Astrocyte (in vitro differentiated cells and primary cell): ENCODE measurements around the gene SCCPDH. TPM values are rescaled to one million over a fixed set of nuclear protein-coding genes. Genes with fewer than 3 reads are reported as not detected.

Experiments
- DNase-seq: peaks from one replicate; pipeline ENCODE4 v3.0.0-alpha.2; 2010; ENCODE audit warnings: low read depth
- FAIRE-seq: peaks from 2 replicates; lab custom pipeline; 2011; peaks lifted over from hg19 to GRCh38; lab: Jason Lieb, UNC
- H2AFZ ChIP-seq: 2 replicates; pipeline ENCODE4 v1.6.0; 2012; ENCODE audit warnings: low read depth, low read length, inconsistent platforms
- H3K27ac ChIP-seq: 2 replicates; pipeline ENCODE4 v1.5.1; 2011; ENCODE audit warnings: low read depth, low read length, inconsistent platforms
- H3K27me3 ChIP-seq: 2 replicates; pipeline ENCODE4 v1.6.0; 2011; ENCODE audit warnings: low read length, inconsistent platforms; ENCODE audit not compliant: insufficient read depth
- H3K36me3 ChIP-seq: 2 replicates; pipeline ENCODE4 v1.5.1; 2011; ENCODE audit warnings: low read length, inconsistent platforms; ENCODE audit not compliant: insufficient read depth
- H3K4me1 ChIP-seq: 2 replicates; pipeline ENCODE4 v1.5.1; 2011; ENCODE audit warnings: low read length, inconsistent platforms; ENCODE audit not compliant: insufficient read depth
- H3K4me2 ChIP-seq: 2 replicates; pipeline ENCODE4 v1.6.0; 2012; ENCODE audit warnings: low read length, inconsistent platforms
- H3K4me3 ChIP-seq: 2 replicates; pipeline ENCODE4 v1.5.1; 2011; ENCODE audit warnings: low read depth, mild to moderate bottlenecking, low read length, inconsistent platforms; ENCODE audit not compliant: insufficient read depth
- H3K79me2 ChIP-seq: 2 replicates; pipeline ENCODE4 v1.6.0; 2012; ENCODE audit warnings: mild to moderate bottlenecking, low read length, inconsistent platforms; ENCODE audit not compliant: insufficient read depth
- H3K9ac ChIP-seq: 2 replicates; pipeline ENCODE4 v1.6.0; 2012; ENCODE audit warnings: mild to moderate bottlenecking, low read length, inconsistent platforms
- H3K9me3 ChIP-seq: 2 replicates; pipeline ENCODE4 v1.5.1; 2012; ENCODE audit warnings: low read depth, mild to moderate bottlenecking, low read length, inconsistent platforms; ENCODE audit not compliant: insufficient read depth
- H4K20me1 ChIP-seq: 2 replicates; pipeline ENCODE4 v1.6.0; 2012; ENCODE audit warnings: low read length, inconsistent platforms; ENCODE audit not compliant: insufficient read depth
- H3K27ac Mint-ChIP-seq: one replicate; pipeline ENCODE4 v1.8.0; 2021; ENCODE audit warnings: mild to moderate bottlenecking, mixed read lengths; ENCODE audit not compliant: unreplicated experiment
- H3K27me3 Mint-ChIP-seq: one replicate; pipeline ENCODE4 v1.8.0; 2021; ENCODE audit warnings: low read depth, mixed read lengths; ENCODE audit not compliant: unreplicated experiment
- H3K36me3 Mint-ChIP-seq: one replicate; pipeline ENCODE4 v1.8.0; 2021; ENCODE audit warnings: low read depth, mixed read lengths; ENCODE audit not compliant: unreplicated experiment
- H3K4me1 Mint-ChIP-seq: one replicate; pipeline ENCODE4 v1.8.0; 2021; ENCODE audit warnings: low read depth, mixed read lengths; ENCODE audit not compliant: unreplicated experiment
- H3K4me3 Mint-ChIP-seq: one replicate; pipeline ENCODE4 v1.8.0; 2021; ENCODE audit warnings: mild to moderate bottlenecking, moderate library complexity, mixed read lengths; ENCODE audit not compliant: unreplicated experiment
- H3K9me3 Mint-ChIP-seq: one replicate; pipeline ENCODE4 v1.8.0; 2021; ENCODE audit warnings: mild to moderate bottlenecking, mixed read lengths; ENCODE audit not compliant: unreplicated experiment
- EZH2 ChIP-seq: IDR thresholded peaks from 2 replicates; pipeline ENCODE4 v1.6.1; 2012; ENCODE audit warnings: mild to moderate bottlenecking, low read length, inconsistent platforms; ENCODE audit not compliant: insufficient read depth
- total RNA-seq: library from RNA; stranded (reverse); gene quantifications from 2 replicates; pipeline ENCODE4 v1.2.1, GENCODE V29; 2021
- TF ChIP-seq, protein P1 (sequence below): IDR thresholded peaks from 2 replicates; pipeline ENCODE4 v1.5.1; 2011; ENCODE audit warnings: low read depth, mild to moderate bottlenecking, inconsistent platforms, low read length, moderate library complexity; ENCODE audit not compliant: insufficient read depth

SCCPDH gene
- total RNA-seq, 1 donor from 2014 or later: 25.0 TPM

DNA sequence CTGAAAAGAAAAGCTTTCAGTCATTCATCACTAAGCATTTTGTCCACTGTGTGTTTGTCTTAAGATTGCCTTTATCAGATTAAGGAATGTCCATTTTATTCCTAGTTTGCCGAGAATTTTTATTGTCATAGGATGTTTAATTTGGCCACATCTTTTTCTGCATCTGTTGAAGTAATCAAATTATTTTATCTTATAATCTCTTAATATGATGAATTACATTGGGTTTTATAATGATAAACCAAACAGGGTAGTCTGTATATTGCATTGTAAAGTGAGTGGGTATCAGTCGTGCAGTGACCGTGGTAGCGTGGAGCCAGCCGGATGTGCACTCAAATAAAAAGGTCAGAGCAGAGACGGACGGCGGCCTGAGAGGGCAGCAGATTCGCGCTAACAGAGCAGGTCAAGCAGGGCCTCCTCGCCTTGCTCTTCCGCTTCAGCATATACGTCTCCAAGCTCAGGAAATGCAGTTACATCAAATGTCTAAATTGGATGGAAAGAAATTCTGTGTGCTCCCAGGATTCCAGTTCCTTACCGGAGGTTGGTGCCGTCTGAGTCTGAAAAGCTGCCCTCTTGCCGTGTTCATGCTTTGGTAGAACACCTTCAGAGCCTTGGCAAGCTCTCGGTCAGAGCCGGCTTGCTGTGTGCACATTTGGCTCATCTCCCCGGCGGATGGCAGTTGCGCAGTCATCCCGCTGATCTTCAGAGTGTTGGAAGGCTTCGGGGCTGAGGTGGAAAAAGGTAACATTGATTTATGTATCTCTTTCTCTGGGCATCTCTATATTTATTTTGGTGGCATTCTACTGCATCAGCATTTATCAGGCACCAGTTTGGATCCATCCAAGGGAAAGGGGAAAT is 51.5 kb downstream of the SCCPDH start:
- Mint-ChIP-seq H3K36me3 (peaks cover 24% of the 10 kb centered on the region), H3K27ac (no peak overlapping the region)

DNA sequence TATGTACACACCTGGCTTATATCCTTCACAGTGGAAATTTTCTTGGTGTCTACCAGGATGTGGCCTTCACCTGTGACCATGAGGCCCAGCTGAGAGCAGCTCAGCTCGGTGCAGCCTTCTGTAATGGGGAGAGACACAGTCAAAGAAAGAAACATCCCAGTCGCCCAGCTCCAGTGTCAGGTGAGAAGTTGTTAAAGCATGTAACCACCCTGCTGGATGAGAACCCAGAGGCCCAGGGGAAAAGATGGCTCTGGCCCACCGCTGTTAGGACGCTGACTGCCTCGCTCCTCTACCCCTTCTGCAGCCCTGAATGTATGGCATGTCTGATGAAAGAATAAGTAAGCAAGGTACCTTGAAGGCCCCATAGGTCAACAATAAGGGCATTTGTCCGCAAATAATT is 52.7 kb downstream of the SCCPDH start:
- Histone ChIP-seq H3K27me3 (no peaks in the 10 kb centered on the region), H3K36me3 (peaks cover 14% of the 10 kb centered on the region), H3K4me2 (no peak overlapping the region), H2AFZ (no peak overlapping the region), H3K9ac (no peak overlapping the region), H3K4me3 (no peak overlapping the region), H3K9me3 (no peaks in the 10 kb centered on the region), H4K20me1 (no peaks in the 10 kb centered on the region), H3K79me2 (no peaks in the 10 kb centered on the region), H3K4me1 (no peaks in the 10 kb centered on the region), H3K27ac (no peak overlapping the region)
- TF ChIP-seq, protein P1, sequence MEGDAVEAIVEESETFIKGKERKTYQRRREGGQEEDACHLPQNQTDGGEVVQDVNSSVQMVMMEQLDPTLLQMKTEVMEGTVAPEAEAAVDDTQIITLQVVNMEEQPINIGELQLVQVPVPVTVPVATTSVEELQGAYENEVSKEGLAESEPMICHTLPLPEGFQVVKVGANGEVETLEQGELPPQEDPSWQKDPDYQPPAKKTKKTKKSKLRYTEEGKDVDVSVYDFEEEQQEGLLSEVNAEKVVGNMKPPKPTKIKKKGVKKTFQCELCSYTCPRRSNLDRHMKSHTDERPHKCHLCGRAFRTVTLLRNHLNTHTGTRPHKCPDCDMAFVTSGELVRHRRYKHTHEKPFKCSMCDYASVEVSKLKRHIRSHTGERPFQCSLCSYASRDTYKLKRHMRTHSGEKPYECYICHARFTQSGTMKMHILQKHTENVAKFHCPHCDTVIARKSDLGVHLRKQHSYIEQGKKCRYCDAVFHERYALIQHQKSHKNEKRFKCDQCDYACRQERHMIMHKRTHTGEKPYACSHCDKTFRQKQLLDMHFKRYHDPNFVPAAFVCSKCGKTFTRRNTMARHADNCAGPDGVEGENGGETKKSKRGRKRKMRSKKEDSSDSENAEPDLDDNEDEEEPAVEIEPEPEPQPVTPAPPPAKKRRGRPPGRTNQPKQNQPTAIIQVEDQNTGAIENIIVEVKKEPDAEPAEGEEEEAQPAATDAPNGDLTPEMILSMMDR: no peak
- no peak for TF ChIP-seq EZH2
- no peak overlapping the region for H3K4me3 Mint-ChIP-seq
- FAIRE-seq (no peak), DNase-seq (no peak)
- H3K27ac Mint-ChIP-seq: no peak overlapping the region
- peaks cover 32% of the 10 kb centered on the region for H3K36me3 Mint-ChIP-seq
- no peaks in the 10 kb centered on the region for H3K27me3 Mint-ChIP-seq
- H3K4me1 Mint-ChIP-seq: peaks cover 3% of the 10 kb centered on the region
- H3K9me3 Mint-ChIP-seq: no peaks in the 10 kb centered on the region

More for the DNA sequence above, 51.5 kb downstream of the SCCPDH start:
- H3K36me3 ChIP-seq: peaks cover 14% of the 10 kb centered on the region
- DNase-seq (no peak), FAIRE-seq (no peak)
- Mint-ChIP-seq H3K9me3 (no peaks in the 10 kb centered on the region), H3K27me3 (no peaks in the 10 kb centered on the region), H3K4me3 (no peak overlapping the region), H3K4me1 (no peaks in the 10 kb centered on the region)
- H3K4me3 ChIP-seq: no peak overlapping the region
- no peaks in the 10 kb centered on the region for H4K20me1 ChIP-seq
- no peaks in the 10 kb centered on the region for H3K4me1 ChIP-seq
- no peaks in the 10 kb centered on the region for H3K27me3 ChIP-seq
- no peaks in the 10 kb centered on the region for H3K79me2 ChIP-seq
- no peak overlapping the region for H2AFZ ChIP-seq
- H3K27ac ChIP-seq: no peak overlapping the region
- no peak overlapping the region for H3K9ac ChIP-seq
- no peak for TF ChIP-seq EZH2
- TF ChIP-seq, protein P1: no peak
- H3K4me2 ChIP-seq: no peak overlapping the region
- no peaks in the 10 kb centered on the region for H3K9me3 ChIP-seq

DNA sequence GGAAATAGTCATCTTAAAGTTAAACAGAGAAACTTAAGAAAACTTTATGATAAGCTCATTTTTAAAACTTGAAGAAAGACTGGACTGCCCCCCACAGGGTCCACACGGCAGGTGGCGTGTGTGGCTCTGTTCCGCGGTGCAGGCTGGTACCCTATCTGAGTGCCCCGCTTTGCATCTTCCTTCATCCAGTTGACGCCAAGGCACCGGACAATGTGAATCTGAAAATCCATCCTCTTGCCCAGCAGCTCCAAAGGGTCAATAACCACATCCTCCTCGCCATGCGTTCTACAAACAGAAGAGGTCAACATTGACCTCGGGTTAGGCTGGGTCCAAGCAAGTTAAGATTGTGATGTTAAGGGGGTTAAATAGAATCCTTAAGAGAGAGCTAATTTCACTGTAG is 54.5 kb downstream of the SCCPDH start:
- H3K9me3 Mint-ChIP-seq: no peaks in the 10 kb centered on the region
- FAIRE-seq (no peak), DNase-seq (no peak)
- Histone ChIP-seq H2AFZ (no peak overlapping the region), H3K79me2 (no peaks in the 10 kb centered on the region), H3K27me3 (no peaks in the 10 kb centered on the region), H3K4me2 (no peak overlapping the region), H3K9ac (no peak overlapping the region), H3K4me1 (peaks cover 4% of the 10 kb centered on the region), H3K36me3 (peaks cover 14% of the 10 kb centered on the region), H3K4me3 (no peak overlapping the region), H3K27ac (no peak overlapping the region), H4K20me1 (no peaks in the 10 kb centered on the region), H3K9me3 (no peaks in the 10 kb centered on the region)
- H3K36me3 Mint-ChIP-seq: peaks cover 33% of the 10 kb centered on the region
- H3K4me1 Mint-ChIP-seq: peaks cover 3% of the 10 kb centered on the region
- H3K27ac Mint-ChIP-seq: no peak overlapping the region
- no peak overlapping the region for H3K4me3 Mint-ChIP-seq
- no peak for TF ChIP-seq EZH2
- TF ChIP-seq, protein P1: no peak
- H3K27me3 Mint-ChIP-seq: no peaks in the 10 kb centered on the region
